Measurements from ENCODE around the gene GRAMD2B. TPM values are rescaled to one million over a fixed set of nuclear protein-coding genes. Genes with fewer than 3 reads are reported as not detected.

Gene GRAMD2B
- total RNA-seq, 1 experiment from 2014 or later, result 6.7 TPM

DNA sequence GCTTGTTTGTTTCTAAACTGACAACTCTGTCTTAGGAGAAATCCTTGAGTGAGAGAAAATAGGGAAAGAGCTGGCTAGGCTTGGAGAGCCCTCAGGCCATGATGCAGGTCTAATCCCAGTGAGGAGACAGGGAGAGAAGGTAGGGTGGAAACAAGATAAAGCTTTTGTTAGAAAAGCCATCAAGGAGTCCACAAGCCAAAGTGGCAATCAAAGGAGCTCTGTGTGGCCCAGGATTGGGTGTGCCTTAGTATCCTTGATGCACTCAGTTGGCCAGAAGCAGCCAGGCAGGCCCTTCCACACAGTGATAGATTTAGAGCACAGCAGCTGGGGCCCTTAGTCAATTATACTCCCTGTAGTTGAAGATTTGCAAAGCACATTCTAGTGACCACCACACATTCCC lies 97.9 kb downstream of the GRAMD2B start:
- Histone ChIP-seq H3K18ac (ENCODE audit: insufficient read length, low read depth, low read length) (no peak overlapping the region), H4K8ac (replicated peaks; ENCODE audit: insufficient read length, low read depth, low read length) (no peak overlapping the region), H3K27me3 (ENCODE audit: insufficient read depth, low read length) (no peaks in the 10 kb centered on the region), H2BK15ac (ENCODE audit: low read depth, low read length) (no peak overlapping the region), H3K4me2 (ENCODE audit: insufficient read depth, insufficient read length, low read length) (no peak overlapping the region), H3K4me1 (ENCODE audit: insufficient read depth, low read length) (no peaks in the 10 kb centered on the region), H2AFZ (ENCODE audit: low read length) (no peak overlapping the region), H3K14ac (ENCODE audit: insufficient read depth, low read length) (no peak overlapping the region), H3T11ph (ENCODE audit: low read length) (no peak overlapping the region), H3K79me1 (ENCODE audit: insufficient read depth, low read depth, low read length, poor library complexity, severe bottlenecking) (no peaks in the 10 kb centered on the region), H2BK5ac (ENCODE audit: insufficient read length, low read length) (no peak overlapping the region), H2AK5ac (ENCODE audit: insufficient read length, low read length) (no peak overlapping the region), H2BK12ac (ENCODE audit: insufficient read length, low read depth, low read length) (no peak overlapping the region), H3K23me2 (ENCODE audit: insufficient read length, low read depth, low read length, poor library complexity, severe bottlenecking) (no peaks in the 10 kb centered on the region), H3K9me3 (ENCODE audit: control insufficient read depth, low read depth, low read length) (no peaks in the 10 kb centered on the region), H4K5ac (ENCODE audit: insufficient read length, low read depth, low read length) (no peak overlapping the region), H3K79me2 (ENCODE audit: insufficient read depth, low read length) (no peaks in the 10 kb centered on the region), H3K27ac (ENCODE audit: insufficient read length, low read depth, low read length) (no peak overlapping the region), H3K9ac (ENCODE audit: extremely low read depth, insufficient read length, low read length) (no peak overlapping the region), H3K4ac (ENCODE audit: low read depth, low read length) (no peak overlapping the region), H2BK120ac (ENCODE audit: low read depth, low read length, poor library complexity, severe bottlenecking) (no peak overlapping the region), H4K20me1 (ENCODE audit: control insufficient read depth, insufficient read depth, insufficient read length) (no peaks in the 10 kb centered on the region), H3K23ac (ENCODE audit: insufficient read length, low read depth, low read length) (no peak overlapping the region), H3K56ac (ENCODE audit: insufficient read length, low read depth, low read length) (no peak overlapping the region), H2BK20ac (ENCODE audit: low read depth, low read length, poor library complexity, severe bottlenecking) (no peak overlapping the region), H4K91ac (ENCODE audit: insufficient read length, low read depth, low read length) (no peak overlapping the region)
- no peak overlapping the region for H3K27ac Mint-ChIP-seq
- peaks cover 17 to 18% of the 10 kb centered on the region in 2 experiments for H3K4me1 Mint-ChIP-seq
- peaks cover 3 to 5% of the 10 kb centered on the region in 2 experiments; a peak in 1 of 5 replicates for H3K9me3 Mint-ChIP-seq
- peaks cover 0 to 3% (median 0%) of the 10 kb centered on the region in 3 experiments; a peak in 3 of 7 replicates for H3K36me3 Mint-ChIP-seq (ENCODE audit: insufficient read depth in 1 of 3, low read depth in 3 of 3)
- no peak overlapping the region for H3K4me3 Mint-ChIP-seq
- DNase-seq, result no peak
- TF ChIP-seq, protein P1, sequence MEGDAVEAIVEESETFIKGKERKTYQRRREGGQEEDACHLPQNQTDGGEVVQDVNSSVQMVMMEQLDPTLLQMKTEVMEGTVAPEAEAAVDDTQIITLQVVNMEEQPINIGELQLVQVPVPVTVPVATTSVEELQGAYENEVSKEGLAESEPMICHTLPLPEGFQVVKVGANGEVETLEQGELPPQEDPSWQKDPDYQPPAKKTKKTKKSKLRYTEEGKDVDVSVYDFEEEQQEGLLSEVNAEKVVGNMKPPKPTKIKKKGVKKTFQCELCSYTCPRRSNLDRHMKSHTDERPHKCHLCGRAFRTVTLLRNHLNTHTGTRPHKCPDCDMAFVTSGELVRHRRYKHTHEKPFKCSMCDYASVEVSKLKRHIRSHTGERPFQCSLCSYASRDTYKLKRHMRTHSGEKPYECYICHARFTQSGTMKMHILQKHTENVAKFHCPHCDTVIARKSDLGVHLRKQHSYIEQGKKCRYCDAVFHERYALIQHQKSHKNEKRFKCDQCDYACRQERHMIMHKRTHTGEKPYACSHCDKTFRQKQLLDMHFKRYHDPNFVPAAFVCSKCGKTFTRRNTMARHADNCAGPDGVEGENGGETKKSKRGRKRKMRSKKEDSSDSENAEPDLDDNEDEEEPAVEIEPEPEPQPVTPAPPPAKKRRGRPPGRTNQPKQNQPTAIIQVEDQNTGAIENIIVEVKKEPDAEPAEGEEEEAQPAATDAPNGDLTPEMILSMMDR (conservative IDR thresholded peaks at IDR 0.05), result no peak
- H3K27me3 Mint-ChIP-seq (ENCODE audit: low read depth), result no peaks in the 10 kb centered on the region
